Esophagus muscularis mucosa (tissue), 4 donors: ENCODE results near the gene DNMBP.

ENCODE experiments used
- EP300 ChIP-seq: sonication (generic); formaldehyde crosslinking; IDR thresholded peaks from one replicate; pipeline ENCODE4 v1.6.1; 2017; ENCODE audit warnings: antibody characterized with exemption
- POLR2A ChIP-seq: fragments of 450-650 bp; IDR thresholded peaks from one replicate; pipeline ENCODE4 v1.6.1; 2017; ENCODE audit warnings: antibody characterized with exemption, moderate library complexity, mild to moderate bottlenecking, low read depth
- POLR2AphosphoS5 ChIP-seq, 2 donors: sonication (generic); formaldehyde crosslinking; IDR thresholded peaks; one replicate each; pipeline ENCODE4 v1.6.1; 2017; ENCODE audit warnings: antibody characterized with exemption in 2 of 2
- TF ChIP-seq, protein P1 (sequence below), 3 experiments: fragments of 200-600 bp in 2 of 3; fragments of 450-650 bp in 1 of 3; sonication (generic) in 2 of 3; IDR thresholded peaks; one replicate each; pipeline ENCODE4 v1.5.1; 2017 to 2019; ENCODE audit warnings: antibody characterized with exemption in 3 of 3, mild to moderate bottlenecking in 2 of 3, moderate library complexity in 1 of 3

- TF ChIP-seq, protein P1, sequence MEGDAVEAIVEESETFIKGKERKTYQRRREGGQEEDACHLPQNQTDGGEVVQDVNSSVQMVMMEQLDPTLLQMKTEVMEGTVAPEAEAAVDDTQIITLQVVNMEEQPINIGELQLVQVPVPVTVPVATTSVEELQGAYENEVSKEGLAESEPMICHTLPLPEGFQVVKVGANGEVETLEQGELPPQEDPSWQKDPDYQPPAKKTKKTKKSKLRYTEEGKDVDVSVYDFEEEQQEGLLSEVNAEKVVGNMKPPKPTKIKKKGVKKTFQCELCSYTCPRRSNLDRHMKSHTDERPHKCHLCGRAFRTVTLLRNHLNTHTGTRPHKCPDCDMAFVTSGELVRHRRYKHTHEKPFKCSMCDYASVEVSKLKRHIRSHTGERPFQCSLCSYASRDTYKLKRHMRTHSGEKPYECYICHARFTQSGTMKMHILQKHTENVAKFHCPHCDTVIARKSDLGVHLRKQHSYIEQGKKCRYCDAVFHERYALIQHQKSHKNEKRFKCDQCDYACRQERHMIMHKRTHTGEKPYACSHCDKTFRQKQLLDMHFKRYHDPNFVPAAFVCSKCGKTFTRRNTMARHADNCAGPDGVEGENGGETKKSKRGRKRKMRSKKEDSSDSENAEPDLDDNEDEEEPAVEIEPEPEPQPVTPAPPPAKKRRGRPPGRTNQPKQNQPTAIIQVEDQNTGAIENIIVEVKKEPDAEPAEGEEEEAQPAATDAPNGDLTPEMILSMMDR (IDR thresholded peaks at IDR 0.05), result no peak
- TF ChIP-seq POLR2A (no peak), EP300 (no peak), POLR2AphosphoS5 (IDR thresholded peaks at IDR 0.05) (no peak)
Measured at GRCh38 chr10:99995269-99995668, 14.5 kb downstream of the DNMBP start.
